C4-2B (cell line): ENCODE data around the gene SLC28A3.

Source experiments
- CTCF ChIP-seq: fragments of 450-650 bp; conservative IDR thresholded peaks from 2 replicates; pipeline ENCODE4 v1.5.1; 2017; ENCODE audit warnings: mild to moderate bottlenecking
- ZFX ChIP-seq: fragments of 450-650 bp; IDR thresholded peaks from 2 replicates; pipeline ENCODE4 v1.6.1; 2017

- no peak for TF ChIP-seq CTCF
- no peak for TF ChIP-seq ZFX
Measured at GRCh38 chr9:84357275-84357674, 16.7 kb upstream of the SLC28A3 start.
